SK-N-SH treated with all-trans-retinoic acid at 6 μM for 48 hours (cell line): ENCODE results near the gene ADPRHL1.

Experiments
- CREB5 ChIP-seq: fragments of 250-450 bp; sonication (Bioruptor Pico); IDR thresholded peaks from 2 replicates; pipeline ENCODE4 v1.5.1; 2020; ENCODE audit warnings: low read depth, mild to moderate bottlenecking, moderate library complexity
- CSDC2 ChIP-seq: fragments of 250-450 bp; sonication (Bioruptor Pico); IDR thresholded peaks from 2 replicates; pipeline ENCODE4 v1.5.0; 2020; ENCODE audit warnings: mild to moderate bottlenecking, moderate library complexity
- ZC3H10 ChIP-seq: fragments of 250-450 bp; sonication (Bioruptor Pico); IDR thresholded peaks from 2 replicates; pipeline ENCODE4 v1.5.1; 2021; ENCODE audit warnings: mild to moderate bottlenecking, moderate library complexity
- ZNF565 ChIP-seq: fragments of 450-650 bp; formaldehyde crosslinking; conservative IDR thresholded peaks from 2 replicates; pipeline ENCODE4 v1.5.0; 2020; ENCODE audit warnings: low read depth, mild to moderate bottlenecking, moderate library complexity
- ZNF8 ChIP-seq: fragments of 450-650 bp; formaldehyde crosslinking; IDR thresholded peaks from 2 replicates; pipeline ENCODE4 v1.5.0; 2020; ENCODE audit warnings: mild to moderate bottlenecking, moderate library complexity

GRCh38 chr13:113433391-113433916, 19.8 kb downstream of the ADPRHL1 start:
- TF ChIP-seq ZNF565 (CRISPR knock-in tag) (no peak), ZNF8 (CRISPR knock-in tag) (no peak), ZC3H10 (CRISPR knock-in tag) (no peak), CSDC2 (no peak), CREB5 (CRISPR knock-in tag) (no peak)
